MM.1S (cell line): Measurements from ENCODE around the gene MFSD2A.

Experiments used
- DNase-seq: peaks from one replicate; pipeline ENCODE4 v3.0.0-alpha.2; 2015
- H2AFZ ChIP-seq: fragments of 300-600 bp; sonication (generic); 2 replicates; pipeline ENCODE4 v1.6.0; 2016; ENCODE audit warnings: antibody characterized with exemption, low read length
- H3F3A ChIP-seq: fragments of 300-600 bp; sonication (generic); 2 replicates; pipeline ENCODE4 v1.6.1; 2016; ENCODE audit warnings: mild to moderate bottlenecking, antibody characterized with exemption, low read length, moderate library complexity, mixed read lengths; ENCODE audit not compliant: insufficient read depth
- H3K27ac ChIP-seq: fragments of 300-600 bp; sonication (generic); 2 replicates; pipeline ENCODE4 v1.5.1; 2016; ENCODE audit warnings: mild to moderate bottlenecking, low read length
- H3K27me3 ChIP-seq: fragments of 300-600 bp; sonication (generic); replicated peaks from 2 replicates; pipeline ENCODE4 v1.6.0; 2016; ENCODE audit warnings: low read length; ENCODE audit not compliant: insufficient read depth
- H3K36me3 ChIP-seq: fragments of 300-600 bp; sonication (generic); replicated peaks from 2 replicates; pipeline ENCODE4 v1.6.1; 2016; ENCODE audit warnings: mild to moderate bottlenecking, low read length, mixed read lengths; ENCODE audit not compliant: insufficient read depth
- H3K4me1 ChIP-seq: fragments of 300-600 bp; sonication (generic); 2 replicates; pipeline ENCODE4 v1.6.1; 2016; ENCODE audit warnings: low read length, mixed read lengths
- H3K4me2 ChIP-seq: fragments of 300-600 bp; sonication (generic); 2 replicates; pipeline ENCODE4 v1.6.0; 2016; ENCODE audit warnings: low read depth, low read length
- H3K4me3 ChIP-seq: fragments of 300-600 bp; sonication (generic); 2 replicates; pipeline ENCODE4 v1.5.1; 2016; ENCODE audit warnings: low read length, mixed read lengths
- H3K79me2 ChIP-seq: fragments of 300-600 bp; sonication (generic); 2 replicates; pipeline ENCODE4 v1.6.1; 2016; ENCODE audit warnings: mixed run types, low read length, mixed read lengths
- H3K9ac ChIP-seq: fragments of 300-600 bp; sonication (generic); 2 replicates; pipeline ENCODE4 v1.6.1; 2016; ENCODE audit warnings: low read length, mixed read lengths
- H3K9me2 ChIP-seq: fragments of 300-600 bp; sonication (generic); replicated peaks from 2 replicates; pipeline ENCODE4 v1.6.1; 2016; ENCODE audit warnings: mild to moderate bottlenecking, low read length, mixed read lengths; ENCODE audit not compliant: insufficient read depth
- H3K9me3 ChIP-seq: fragments of 300-600 bp; sonication (generic); replicated peaks from 2 replicates; pipeline ENCODE4 v1.6.1; 2016; ENCODE audit warnings: mild to moderate bottlenecking, low read length, mixed read lengths; ENCODE audit not compliant: insufficient read depth
- H4K20me1 ChIP-seq: fragments of 300-600 bp; sonication (generic); 2 replicates; pipeline ENCODE4 v1.6.1; 2016; ENCODE audit warnings: mild to moderate bottlenecking, low read length, moderate library complexity, mixed read lengths; ENCODE audit not compliant: insufficient read depth
- EZH2 ChIP-seq: fragments of 300-600 bp; sonication (generic); optimal IDR thresholded peaks from 2 replicates; pipeline ENCODE3; 2017; ENCODE audit warnings: low read depth, mild to moderate bottlenecking, antibody characterized with exemption, low read length, mixed read lengths
- EZH2phosphoT487 ChIP-seq: fragments of 300-600 bp; sonication (generic); IDR thresholded peaks from 2 replicates; pipeline ENCODE4 v1.6.1; 2018; ENCODE audit warnings: antibody characterized with exemption, low read length
- TF ChIP-seq, protein P1 (sequence below): fragments of 300-600 bp; sonication (generic); IDR thresholded peaks from 2 replicates; pipeline ENCODE4 v1.5.1; 2016; ENCODE audit warnings: antibody characterized with exemption, low read length, mixed read lengths

MFSD2A gene

GRCh38 chr1:39952359-39953110 is 2.4 kb upstream of the MFSD2A start:
- TF ChIP-seq EZH2phosphoT487 (no peak), EZH2 (no peak)
- TF ChIP-seq, protein P1, sequence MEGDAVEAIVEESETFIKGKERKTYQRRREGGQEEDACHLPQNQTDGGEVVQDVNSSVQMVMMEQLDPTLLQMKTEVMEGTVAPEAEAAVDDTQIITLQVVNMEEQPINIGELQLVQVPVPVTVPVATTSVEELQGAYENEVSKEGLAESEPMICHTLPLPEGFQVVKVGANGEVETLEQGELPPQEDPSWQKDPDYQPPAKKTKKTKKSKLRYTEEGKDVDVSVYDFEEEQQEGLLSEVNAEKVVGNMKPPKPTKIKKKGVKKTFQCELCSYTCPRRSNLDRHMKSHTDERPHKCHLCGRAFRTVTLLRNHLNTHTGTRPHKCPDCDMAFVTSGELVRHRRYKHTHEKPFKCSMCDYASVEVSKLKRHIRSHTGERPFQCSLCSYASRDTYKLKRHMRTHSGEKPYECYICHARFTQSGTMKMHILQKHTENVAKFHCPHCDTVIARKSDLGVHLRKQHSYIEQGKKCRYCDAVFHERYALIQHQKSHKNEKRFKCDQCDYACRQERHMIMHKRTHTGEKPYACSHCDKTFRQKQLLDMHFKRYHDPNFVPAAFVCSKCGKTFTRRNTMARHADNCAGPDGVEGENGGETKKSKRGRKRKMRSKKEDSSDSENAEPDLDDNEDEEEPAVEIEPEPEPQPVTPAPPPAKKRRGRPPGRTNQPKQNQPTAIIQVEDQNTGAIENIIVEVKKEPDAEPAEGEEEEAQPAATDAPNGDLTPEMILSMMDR, result no peak
- Histone ChIP-seq H3K4me2 (no peak overlapping the region), H3K9ac (no peak overlapping the region), H3K79me2 (peaks cover 16% of the 10 kb centered on the region), H4K20me1 (no peaks in the 10 kb centered on the region), H3K9me3 (no peaks in the 10 kb centered on the region), H3K9me2 (no peaks in the 10 kb centered on the region), H3K36me3 (no peaks in the 10 kb centered on the region), H2AFZ (no peak overlapping the region), H3K27me3 (no peaks in the 10 kb centered on the region), H3K27ac (no peak overlapping the region), H3K4me3 (no peak overlapping the region), H3F3A (no peaks in the 10 kb centered on the region), H3K4me1 (peaks cover 10% of the 10 kb centered on the region)
- DNase-seq, result no peak

- no peaks in the 10 kb centered on the region for H3K27me3 ChIP-seq
- H3K9me2 ChIP-seq, result no peaks in the 10 kb centered on the region
- TF ChIP-seq, protein P1, result no peak
- no peak for TF ChIP-seq EZH2phosphoT487
- no peak for TF ChIP-seq EZH2
- H3K4me3 ChIP-seq, result peak overlapping the region; percentile 90
- H3K27ac ChIP-seq, result no peak overlapping the region
- DNase-seq, result no peak
- H3K36me3 ChIP-seq, result no peaks in the 10 kb centered on the region
- H4K20me1 ChIP-seq, result no peaks in the 10 kb centered on the region
- peak overlapping the region; percentile 100 for H3K4me2 ChIP-seq
- H3K9ac ChIP-seq, result peak overlapping the region; percentile 53; the same call in 1 of the 2 replicates
- peak overlapping the region; percentile 91 for H2AFZ ChIP-seq
- no peaks in the 10 kb centered on the region for H3K9me3 ChIP-seq
- peaks cover 1% of the 10 kb centered on the region; the same call in 1 of the 2 replicates for H3F3A ChIP-seq
- peaks cover 16% of the 10 kb centered on the region for H3K79me2 ChIP-seq
- peaks cover 10% of the 10 kb centered on the region for H3K4me1 ChIP-seq
Observed at GRCh38 chr1:39954324-39954869, 548 bp upstream of the MFSD2A start.

DNA sequence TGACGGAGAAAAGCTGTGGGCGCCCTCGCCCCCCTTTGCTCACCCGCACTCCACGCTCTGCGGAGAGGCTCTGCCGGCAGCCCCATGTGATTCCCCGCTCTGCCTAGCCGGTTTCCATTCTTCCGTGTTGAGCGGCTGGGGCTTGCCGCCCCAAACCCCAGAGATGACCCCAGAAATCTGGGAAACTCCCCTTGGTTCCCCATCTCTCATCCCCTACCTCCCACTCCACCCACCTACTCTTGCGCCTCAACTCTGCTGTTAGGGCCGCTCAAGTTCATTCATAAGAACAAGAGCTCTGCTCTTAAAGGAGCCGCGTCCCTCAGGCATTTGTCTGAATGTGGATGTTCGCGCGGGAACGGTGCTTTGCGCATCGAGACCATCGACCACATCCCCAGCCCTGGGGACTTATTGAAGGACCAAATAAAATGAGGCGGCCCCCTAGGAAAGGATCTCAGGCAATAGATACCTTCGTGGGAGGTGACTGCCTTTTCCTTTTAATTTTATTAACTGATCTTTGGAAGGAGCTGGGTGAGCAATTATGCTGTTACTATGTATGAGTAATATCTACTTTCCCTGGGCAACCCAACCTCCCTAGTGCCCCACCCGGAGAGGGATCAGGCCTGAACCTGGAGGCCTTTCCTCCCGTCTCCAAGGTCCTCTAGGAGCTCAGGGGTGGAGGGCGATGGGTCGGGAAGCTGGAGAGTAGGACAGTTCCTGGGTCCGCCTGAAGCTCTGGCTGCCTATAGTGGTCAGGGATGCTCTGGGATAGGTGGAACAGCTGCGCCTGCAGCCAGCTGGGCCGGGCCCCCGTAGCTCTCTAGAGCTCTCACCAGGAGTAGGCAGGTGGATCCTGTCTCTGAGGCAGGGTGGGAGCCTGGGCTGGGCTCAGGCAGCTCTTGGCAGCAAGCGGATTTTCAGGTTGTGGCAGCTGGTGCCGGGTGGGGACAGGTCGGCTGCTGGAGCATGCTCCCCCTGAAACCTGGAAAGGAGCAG is 898 bp downstream of the MFSD2A start:
- Histone ChIP-seq H3F3A (peaks cover 4% of the 10 kb centered on the region; the same call in 1 of the 2 replicates), H3K27ac (no peak overlapping the region; the same call in 1 of the 2 replicates), H3K4me3 (peak overlapping the region; percentile 90), H4K20me1 (no peaks in the 10 kb centered on the region), H3K36me3 (no peaks in the 10 kb centered on the region), H3K9me2 (no peaks in the 10 kb centered on the region), H3K79me2 (peaks cover 22% of the 10 kb centered on the region), H3K9ac (peak overlapping the region; percentile 75), H3K4me1 (peaks cover 24% of the 10 kb centered on the region), H3K27me3 (no peaks in the 10 kb centered on the region), H3K9me3 (no peaks in the 10 kb centered on the region), H3K4me2 (peak overlapping the region; percentile 100), H2AFZ (peak overlapping the region; percentile 91)
- TF ChIP-seq EZH2phosphoT487 (no peak), EZH2 (no peak)
- TF ChIP-seq, protein P1, result no peak
- peak; percentile 59 for DNase-seq
